HG02981 (cell line): ENCODE measurements around the gene WDR86.

Source experiments
- ATAC-seq: cut with Tn5 transposase; IDR thresholded peaks from one replicate; pipeline ENCODE4 v1.9.1; 2021; ENCODE audit warnings: mild to moderate bottlenecking, moderate library complexity; ENCODE audit not compliant: unreplicated experiment

Gene WDR86

GRCh38 chr7:151352512-151352911 is 57.3 kb downstream of the WDR86 start:
- ATAC-seq: no peak

- ATAC-seq: peak; percentile 42
These were observed 57.9 kb downstream of the WDR86 start for GRCh38 chr7:151351967-151352366.

- no peak for ATAC-seq
These were observed 58.8 kb downstream of the WDR86 start for GRCh38 chr7:151351027-151351426.

- peak; percentile 38 for ATAC-seq
These were observed 60.4 kb downstream of the WDR86 start for GRCh38 chr7:151349507-151349853.

- no peak for ATAC-seq
These were observed 60.9 kb downstream of the WDR86 start for GRCh38 chr7:151348970-151349369.

- no peak for ATAC-seq
These were observed 62.6 kb downstream of the WDR86 start for GRCh38 chr7:151347200-151347599.

- ATAC-seq: no peak
These were observed 63.4 kb downstream of the WDR86 start for GRCh38 chr7:151346470-151346769.

GRCh38 chr7:151345576-151346469 is 64.0 kb downstream of the WDR86 start:
- no peak for ATAC-seq

GRCh38 chr7:151343516-151343915 is 66.3 kb downstream of the WDR86 start:
- no peak for ATAC-seq

GRCh38 chr7:151342811-151343210 is 67.0 kb downstream of the WDR86 start:
- no peak for ATAC-seq

- ATAC-seq: peak; percentile 62
These were observed 67.7 kb downstream of the WDR86 start for GRCh38 chr7:151342102-151342646.

- peak; percentile 43 for ATAC-seq
These were observed 68.3 kb downstream of the WDR86 start, which contains the start of gene NUB1 for GRCh38 chr7:151341357-151342101. Gene NUB1 (plus strand): TSS chr7:151341812. CDS start chr7:151345350, 3,538 bp downstream.

GRCh38 chr7:151340794-151341356 is 69.0 kb downstream of the WDR86 start:
- ATAC-seq: no peak

GRCh38 chr7:151339651-151340382 is 70.0 kb downstream of the WDR86 start:
- ATAC-seq: peak; percentile 44

- no peak for ATAC-seq
These were observed 71.0 kb downstream of the WDR86 start for GRCh38 chr7:151338809-151339208.

- no peak for ATAC-seq
These were observed 72.5 kb downstream of the WDR86 start for GRCh38 chr7:151337346-151337745.

- no peak for ATAC-seq
These were observed 73.7 kb downstream of the WDR86 start for GRCh38 chr7:151336027-151336708.

- no peak for ATAC-seq
These were observed 75.2 kb downstream of the WDR86 start for GRCh38 chr7:151334628-151335027.
